Activated T-cell treated with anti-CD3 and anti-CD28 coated beads for 24 hours (primary cell): ENCODE data around the gene CD300LD.
"Not testable (repeated sequence)": the region's sequence is repeated elsewhere in the genome, so short reads cannot be mapped to it uniquely, and the experiment has no call there.

Experiments
- DNase-seq: peaks from one replicate; pipeline ENCODE4 v3.0.0-alpha.2; 2020; ENCODE audit warnings: low read depth

Gene CD300LD

DNA sequence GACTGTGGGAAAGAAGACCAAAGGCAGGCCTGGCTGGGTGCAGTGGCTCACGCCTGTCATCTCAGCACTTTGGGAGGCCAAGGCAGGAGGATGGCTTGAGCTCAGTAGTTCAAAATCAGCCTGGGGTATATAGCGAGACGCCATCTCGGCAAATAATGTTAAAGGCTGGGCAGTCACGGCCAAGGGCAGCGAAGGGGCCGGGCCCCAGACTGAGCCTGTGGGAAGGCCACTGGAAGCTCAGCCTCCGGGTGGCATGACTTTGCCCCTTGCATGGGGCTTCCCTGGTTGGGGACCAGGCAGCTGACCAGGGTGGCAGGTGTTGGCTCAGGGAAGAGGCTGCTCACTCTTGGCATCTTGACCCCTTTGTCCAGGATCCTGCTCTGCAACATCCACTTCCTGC is 14.0 kb upstream of the CD300LD start:
- DNase-seq: no peak

GRCh38 chr17:74605361-74605760 is 13.3 kb upstream of the CD300LD start:
- no peak for DNase-seq

GRCh38 chr17:74604761-74605160 is 12.7 kb upstream of the CD300LD start:
- DNase-seq: no peak

DNA sequence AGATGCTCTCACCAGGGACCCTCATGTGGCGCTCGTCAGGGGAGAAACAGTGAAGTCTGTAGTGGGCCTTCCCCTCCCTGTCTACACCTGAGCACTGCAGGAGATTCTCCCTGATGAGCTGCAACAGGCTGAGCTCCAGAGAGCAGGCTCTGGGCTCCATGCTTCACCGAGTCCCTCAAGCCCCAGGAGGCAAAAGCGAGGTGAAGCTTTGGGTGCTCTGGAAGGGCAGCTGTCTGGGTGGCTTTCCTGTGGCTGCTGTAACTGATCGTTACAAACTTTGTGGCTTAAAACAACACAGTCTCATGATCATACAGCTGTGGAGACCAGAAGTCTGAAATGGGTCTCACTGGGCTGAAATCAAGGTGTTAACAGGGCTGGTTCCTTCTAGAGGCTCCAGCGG is 12.1 kb upstream of the CD300LD start:
- no peak for DNase-seq

GRCh38 chr17:74603746-74604145 is 11.7 kb upstream of the CD300LD start:
- DNase-seq: no peak

- no peak for DNase-seq
Observed at GRCh38 chr17:74603037-74603635, 11.1 kb upstream of the CD300LD start.

DNA sequence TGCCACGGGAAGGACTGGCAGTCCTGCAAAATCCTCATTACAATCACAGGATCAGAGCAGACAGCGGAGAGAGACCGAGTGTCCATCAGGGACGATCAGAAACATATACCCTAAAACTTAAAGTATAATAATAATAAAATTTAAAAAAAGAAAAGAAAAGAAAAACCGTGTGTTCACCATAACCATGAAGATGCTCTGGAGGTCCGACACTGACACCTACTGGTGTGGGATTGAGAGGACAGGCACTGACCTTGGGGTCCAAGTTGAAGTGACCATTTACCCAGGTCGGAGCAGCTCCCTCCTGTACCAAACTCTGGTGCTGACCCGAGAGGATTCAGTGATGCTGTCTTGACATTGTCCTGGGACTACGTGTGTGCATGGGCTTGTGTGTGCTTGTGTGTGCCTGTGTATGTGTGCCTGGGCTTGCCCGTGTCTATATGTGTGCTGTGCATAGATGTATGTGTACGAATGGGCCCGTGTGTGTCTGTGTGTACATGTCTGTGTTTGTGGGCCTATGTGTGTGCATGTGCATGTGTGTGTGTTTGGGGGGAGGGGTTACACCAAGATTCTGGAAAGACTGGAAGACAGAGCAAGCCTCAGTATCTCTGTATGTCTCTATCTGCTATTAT is 10.0 kb upstream of the CD300LD start:
- DNase-seq: no peak

DNA sequence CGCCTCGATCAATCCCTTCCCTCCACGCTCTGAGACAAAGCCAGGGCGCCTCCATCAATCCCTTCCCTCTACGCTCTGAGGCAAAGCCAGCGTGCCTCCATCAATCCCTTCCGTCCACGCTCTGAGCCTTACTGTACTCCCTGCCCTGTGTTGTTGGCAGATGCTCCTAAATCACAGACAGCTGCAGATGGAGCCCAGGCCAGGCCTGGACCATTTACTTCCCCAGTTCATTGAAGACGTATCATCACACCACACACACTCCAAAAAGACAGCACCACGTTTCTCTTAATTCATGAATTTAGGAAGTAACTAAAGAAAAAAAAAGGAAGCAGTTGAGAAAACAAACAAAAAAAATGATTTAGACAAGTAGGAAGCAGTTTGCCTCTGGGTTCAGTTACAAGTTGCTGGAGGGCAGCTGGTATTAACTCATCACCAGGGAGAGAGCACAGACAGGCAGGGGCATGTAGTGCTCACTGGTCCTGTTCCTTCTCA is 7.4 kb upstream of the CD300LD start:
- no peak for DNase-seq

DNA sequence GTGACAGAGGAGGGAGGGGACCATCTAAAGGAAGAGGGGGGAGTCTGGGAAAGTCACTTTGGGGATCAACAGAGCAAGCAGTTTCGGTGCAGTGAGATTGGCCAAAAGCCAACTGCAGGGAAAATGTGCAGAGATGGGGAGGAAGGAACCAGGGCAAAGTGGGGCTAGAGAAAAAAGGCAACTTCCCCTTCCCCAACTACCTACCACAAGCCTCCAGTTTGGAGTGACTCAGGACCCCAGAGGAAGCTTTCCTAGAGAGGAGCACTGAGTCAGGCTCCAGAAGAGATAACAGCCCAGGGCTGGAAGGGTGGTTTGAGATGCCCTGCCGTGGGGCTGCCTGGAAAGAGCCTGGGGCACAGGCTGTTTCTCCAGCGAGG is 6.9 kb upstream of the CD300LD start:
- DNase-seq: no peak

DNA sequence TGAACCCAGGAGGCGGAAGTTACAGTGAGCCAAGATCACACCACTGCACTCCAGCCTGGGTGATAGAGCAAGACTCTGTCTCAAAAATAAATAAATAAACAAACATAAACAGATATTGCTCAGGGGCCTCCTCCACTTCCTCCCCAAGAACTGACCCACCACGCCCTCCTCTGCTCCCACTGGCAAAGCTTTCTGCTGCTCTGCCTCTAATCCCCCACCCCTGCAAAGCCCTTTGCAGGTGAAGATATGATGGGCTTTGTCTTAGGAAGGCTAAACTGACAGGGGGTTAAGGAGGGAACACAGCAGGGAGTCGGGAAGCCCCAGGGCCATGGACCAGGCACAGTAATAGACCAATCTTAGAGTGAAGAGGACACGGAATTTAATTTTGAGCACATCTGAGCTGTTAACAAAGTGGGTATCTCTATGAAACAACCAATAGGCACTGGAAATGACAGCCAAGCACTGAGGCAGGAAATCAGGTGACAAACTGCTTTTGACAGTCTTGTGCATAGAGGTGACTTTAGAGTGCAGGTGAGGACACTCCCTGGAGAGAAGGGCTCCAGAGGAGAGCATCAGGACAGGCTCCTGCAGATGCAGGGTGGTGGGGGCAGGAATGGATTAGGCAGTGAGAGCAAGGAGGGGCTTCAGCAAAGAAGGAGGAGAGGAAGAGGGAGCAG is 6.4 kb upstream of the CD300LD start:
- no peak for DNase-seq

DNA sequence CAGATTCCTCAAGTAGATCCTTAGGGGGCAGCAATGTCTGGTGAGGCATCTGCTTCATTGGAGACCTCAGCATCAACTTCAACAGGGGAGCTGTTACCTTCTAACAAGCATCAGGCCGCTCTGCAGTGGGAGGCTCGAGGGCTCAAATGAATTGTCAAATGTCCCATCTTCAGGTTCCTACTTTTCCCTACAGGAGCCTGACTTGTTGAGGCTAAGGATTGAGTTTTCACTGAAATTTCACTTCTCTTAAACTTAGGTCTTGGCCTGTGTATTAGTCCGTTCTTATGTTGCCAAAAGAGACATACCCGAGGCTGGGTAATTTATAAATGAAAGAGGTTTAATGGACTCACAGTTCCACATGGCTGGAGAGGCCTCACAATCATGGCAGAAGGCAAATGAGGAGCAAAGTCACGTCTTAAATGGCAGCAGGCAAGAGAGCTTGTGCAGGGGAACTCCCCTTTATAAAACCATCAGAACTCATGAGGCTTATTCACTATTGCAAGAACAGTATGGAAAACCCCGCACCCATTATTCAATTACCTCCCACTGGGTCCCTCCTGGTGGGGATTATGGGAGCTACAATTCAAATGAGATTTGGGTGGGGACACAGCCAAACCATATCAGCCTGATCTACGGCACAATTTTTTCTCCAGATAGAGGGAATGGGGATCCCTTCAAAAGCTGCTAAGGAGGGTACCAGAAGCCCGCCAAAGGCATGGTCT is 5.1 kb upstream of the CD300LD start:
- no peak for DNase-seq

DNA sequence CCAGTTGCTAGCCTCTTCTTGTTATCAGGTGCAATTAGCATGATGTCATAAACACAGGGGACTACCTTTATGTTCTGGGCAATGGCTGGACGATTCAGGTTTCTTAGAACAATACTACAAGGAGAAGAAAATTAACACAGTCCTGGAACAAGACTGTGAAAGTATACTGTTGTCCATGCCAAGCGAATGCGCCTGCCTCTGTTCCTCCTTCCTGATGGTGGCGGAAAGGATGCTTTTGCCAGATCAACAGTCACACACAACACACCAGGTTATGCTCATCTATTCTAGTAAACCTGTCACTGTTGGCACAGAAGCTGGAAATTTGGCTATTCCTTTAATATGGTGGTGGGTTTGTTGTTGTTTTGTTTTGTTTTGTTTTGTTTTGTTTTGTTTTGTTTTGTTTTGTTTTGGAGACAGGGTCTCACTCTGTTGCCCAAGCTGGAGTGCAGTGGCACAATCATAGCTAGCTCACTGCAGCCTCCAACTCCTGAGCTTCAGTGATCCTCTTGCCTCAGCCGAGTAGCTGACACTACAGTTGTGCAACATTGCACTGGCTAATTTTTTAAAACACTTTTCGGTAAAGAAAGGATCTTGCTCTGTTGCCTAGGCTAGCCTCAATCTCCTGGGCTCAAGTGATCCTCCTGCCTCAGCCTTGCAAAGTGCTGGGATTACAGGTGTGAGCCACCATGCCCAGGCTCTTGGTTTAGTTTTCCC is 3.1 kb upstream of the CD300LD start:
- no peak for DNase-seq

DNA sequence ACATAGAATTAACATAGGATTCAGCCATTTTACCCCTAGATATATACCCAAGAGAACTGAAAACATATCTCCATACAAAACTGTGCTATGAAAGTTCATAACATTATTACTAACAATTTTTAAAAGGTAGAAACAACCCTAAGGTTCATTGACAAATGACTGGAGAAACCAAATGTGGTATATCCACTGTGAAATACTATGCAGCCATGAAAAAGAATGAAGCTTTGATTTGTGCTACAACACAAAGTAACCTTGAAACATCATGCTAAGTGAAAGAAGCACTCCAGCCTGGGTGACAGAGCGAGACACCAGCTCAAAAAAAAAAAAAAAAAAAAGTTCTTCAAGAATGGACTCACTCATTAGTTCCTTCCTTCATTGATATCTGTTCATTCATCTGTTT is 580 bp downstream of the CD300LD start:
- no peak for DNase-seq

DNA sequence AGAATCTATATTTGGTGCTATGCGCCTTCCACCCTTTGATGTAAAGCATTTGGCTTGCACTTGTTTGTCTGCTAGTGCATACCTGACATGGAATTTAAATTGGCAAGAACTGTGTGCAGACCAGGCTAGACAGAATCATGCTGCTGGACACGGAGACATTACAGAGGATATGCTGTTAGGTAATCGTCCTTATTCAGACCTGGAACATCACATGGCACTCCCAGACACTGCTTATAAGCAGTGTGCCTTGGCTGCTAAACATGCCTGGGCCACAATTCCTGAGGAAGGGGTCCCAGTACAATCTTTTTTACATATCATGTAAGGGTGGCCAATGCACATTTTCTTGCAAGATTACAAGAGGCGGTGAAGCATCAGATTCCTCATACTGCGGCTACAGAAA is 6.4 kb downstream of the CD300LD start:
- no peak for DNase-seq

DNA sequence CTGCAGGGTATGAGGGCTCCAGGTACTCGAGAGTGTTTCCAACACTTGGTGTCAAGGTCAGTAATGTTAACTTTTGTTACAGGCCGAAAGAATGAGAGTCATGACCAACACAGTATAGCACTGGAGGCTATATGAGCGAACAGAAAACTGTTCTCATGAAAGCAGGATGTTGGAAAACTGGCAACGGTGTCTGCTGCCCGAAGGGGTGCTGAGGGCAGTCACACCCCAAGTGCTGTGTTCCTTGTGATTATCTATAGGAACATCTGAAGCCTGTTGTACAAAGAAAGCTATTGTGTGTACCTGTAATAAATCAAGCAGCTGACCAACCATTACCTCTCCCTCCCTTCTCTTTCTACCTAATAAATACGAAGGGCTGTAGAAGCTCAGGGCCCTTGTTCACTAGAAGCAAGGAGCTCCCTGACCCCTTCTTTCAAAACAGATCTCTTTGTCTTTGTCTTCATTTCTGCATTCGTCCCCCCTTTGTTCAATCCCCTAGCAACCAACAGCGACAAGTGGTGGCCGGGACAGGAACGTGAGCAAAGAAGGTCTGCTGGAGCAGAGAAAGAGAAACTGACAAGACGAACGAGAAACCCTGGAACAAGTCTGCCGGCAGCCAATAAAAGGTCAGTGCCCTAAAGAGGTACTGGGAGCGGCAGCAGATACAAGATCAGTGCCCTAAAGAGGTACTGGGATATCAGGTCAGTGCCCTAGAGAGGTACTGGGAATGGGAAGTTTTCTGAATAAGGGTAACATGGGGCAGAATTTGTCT is 7.6 kb downstream of the CD300LD start:
- no peak for DNase-seq

- DNase-seq: no peak
Observed at GRCh38 chr17:74582633-74583032, 9.4 kb downstream of the CD300LD start.

DNA sequence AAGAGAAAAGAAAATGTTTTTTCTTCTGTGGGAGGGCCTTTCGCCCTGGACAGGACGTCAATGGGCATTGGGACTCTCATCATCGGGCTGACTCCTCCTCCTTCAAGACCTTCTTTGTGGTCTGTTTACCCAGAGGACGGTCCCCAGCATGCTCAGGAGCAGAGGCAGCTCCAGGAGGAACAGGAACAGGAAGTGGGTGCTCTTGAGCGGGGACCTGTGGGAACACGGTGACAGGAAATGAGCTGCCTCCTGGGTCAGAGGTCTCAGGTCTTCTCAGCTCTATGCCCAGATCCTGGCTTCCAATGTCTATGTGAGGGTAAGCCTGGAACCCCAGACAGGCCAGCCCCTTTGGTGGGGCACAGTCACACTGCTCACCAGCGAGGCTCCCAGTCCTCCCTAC is 12.2 kb downstream of the CD300LD start:
- DNase-seq: no peak

- no peak for DNase-seq
Observed at GRCh38 chr17:74578979-74579378, 13.1 kb downstream of the CD300LD start.

- DNase-seq: no peak
Observed at GRCh38 chr17:74574489-74575142, 17.5 kb downstream of the CD300LD start.

DNA sequence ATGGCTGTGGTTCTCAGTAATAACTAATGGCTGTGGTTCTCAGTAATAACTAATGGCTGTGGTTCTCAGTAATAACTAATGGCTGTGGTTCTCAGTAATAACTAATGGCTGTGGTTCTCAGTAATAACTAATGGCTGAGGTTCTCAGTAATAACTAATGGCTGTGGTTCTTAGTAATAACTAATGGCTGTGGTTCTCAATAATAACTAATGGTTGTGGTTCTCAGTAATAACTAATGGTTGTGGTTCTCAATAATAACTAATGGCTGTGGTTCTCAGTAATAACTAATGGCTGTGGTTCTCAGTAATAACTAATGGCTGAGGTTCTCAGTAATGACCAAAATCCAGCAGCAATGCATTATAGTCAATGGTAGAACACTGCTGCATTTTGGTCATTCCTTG is 18.4 kb downstream of the CD300LD start:
- not testable (repeated sequence) for DNase-seq

GRCh38 chr17:74573169-74573568 is 18.9 kb downstream of the CD300LD start:
- no peak for DNase-seq
